ENCODE measurements around the gene IBSP. TPM values are rescaled to one million over a fixed set of nuclear protein-coding genes. Genes with fewer than 3 reads are reported as not detected.

Gene IBSP
- total and polyA plus RNA-seq, 11 donors: 0.19 to 0.50 TPM; not detected in 9

DNA sequence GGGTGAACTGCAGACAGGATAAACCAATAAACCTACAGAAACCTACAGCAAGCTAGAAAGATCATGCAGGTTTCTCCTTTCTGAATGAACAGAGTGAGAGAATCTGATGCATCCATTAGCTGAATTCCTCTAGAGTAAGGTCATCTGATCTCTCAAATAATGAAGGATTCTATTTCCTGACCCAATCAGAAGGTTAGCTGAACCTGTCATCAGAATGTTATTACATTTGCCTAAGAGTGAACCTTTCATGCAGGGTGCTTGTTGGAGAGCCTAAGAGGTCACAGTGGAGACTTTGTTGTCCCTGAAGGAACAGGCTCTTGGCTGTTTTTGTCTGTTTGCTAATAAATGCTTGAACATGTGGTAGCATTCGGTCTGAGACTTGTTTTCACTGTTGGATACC is 57.5 kb downstream of the IBSP start:
- intact Hi-C loops (cut with DNase I): loop anchor here in 7 of 10 donors (5.0 to 10.0 kb wide), 4 partner anchors 355 to 668 kb away; partner anchors contain the start of gene PYURF (in 1 of the 7)
- DNase-seq (no peak), ATAC-seq (no peak)
- H3K4me3 ChIP-seq: no peak overlapping the region
- H3K9me3 ChIP-seq: no peaks in the 10 kb centered on the region
- no peaks in the 10 kb centered on the region for H3K27me3 ChIP-seq
- peaks cover 0 to 22% (median 0%) of the 10 kb centered on the region in 12 donors for H3K4me1 ChIP-seq
- no peak for TF ChIP-seq POLR2A (IDR thresholded peaks at IDR 0.05)
- TF ChIP-seq, protein P1, sequence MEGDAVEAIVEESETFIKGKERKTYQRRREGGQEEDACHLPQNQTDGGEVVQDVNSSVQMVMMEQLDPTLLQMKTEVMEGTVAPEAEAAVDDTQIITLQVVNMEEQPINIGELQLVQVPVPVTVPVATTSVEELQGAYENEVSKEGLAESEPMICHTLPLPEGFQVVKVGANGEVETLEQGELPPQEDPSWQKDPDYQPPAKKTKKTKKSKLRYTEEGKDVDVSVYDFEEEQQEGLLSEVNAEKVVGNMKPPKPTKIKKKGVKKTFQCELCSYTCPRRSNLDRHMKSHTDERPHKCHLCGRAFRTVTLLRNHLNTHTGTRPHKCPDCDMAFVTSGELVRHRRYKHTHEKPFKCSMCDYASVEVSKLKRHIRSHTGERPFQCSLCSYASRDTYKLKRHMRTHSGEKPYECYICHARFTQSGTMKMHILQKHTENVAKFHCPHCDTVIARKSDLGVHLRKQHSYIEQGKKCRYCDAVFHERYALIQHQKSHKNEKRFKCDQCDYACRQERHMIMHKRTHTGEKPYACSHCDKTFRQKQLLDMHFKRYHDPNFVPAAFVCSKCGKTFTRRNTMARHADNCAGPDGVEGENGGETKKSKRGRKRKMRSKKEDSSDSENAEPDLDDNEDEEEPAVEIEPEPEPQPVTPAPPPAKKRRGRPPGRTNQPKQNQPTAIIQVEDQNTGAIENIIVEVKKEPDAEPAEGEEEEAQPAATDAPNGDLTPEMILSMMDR (IDR thresholded peaks at IDR 0.05): no peak
- H3K27ac ChIP-seq: no peak overlapping the region
- H3K36me3 ChIP-seq: no peaks in the 10 kb centered on the region
- WGBS, 4 donors: 50 to 77% (median 62%) methylated on average over 1 of the region's 1 CpG

DNA sequence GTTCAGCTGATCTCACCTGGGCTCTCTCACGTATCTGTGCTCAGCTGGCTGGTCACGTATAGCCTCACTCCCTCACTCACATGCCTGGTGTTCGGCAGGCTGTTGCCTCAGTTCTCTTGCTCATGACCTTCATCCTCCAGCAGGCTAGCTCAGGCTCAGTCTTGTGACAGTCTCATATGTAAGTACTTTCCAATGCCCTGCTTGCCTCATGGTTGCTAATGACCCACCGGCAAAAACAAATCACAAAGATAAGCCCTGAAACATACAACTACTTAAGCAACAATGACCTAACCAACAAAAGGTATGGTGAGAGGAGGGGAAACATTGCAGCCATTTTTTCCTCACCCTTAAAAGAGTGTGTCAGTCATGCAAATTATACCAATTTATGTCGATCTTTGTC is 58.4 kb downstream of the IBSP start:
- no peak overlapping the region for H3K4me3 ChIP-seq
- TF ChIP-seq, protein P1 (IDR thresholded peaks at IDR 0.05): no peak
- TF ChIP-seq POLR2A (IDR thresholded peaks at IDR 0.05): no peak
- H3K36me3 ChIP-seq: no peaks in the 10 kb centered on the region
- no peak for ATAC-seq
- DNase-seq: no peak
- 60 to 90% (median 63%) methylated on average over 5 of the region's 5 CpGs for WGBS, 4 donors
- H3K27ac ChIP-seq: no peak overlapping the region
- H3K27me3 ChIP-seq: no peaks in the 10 kb centered on the region
- intact Hi-C loops (cut with DNase I): loop anchor here in 7 of 10 donors (5.0 to 10.0 kb wide), 4 partner anchors 355 to 667 kb away; partner anchors contain the start of gene PYURF (in 1 of the 7)
- no peaks in the 10 kb centered on the region for H3K9me3 ChIP-seq
- peaks cover 0 to 22% (median 0%) of the 10 kb centered on the region in 12 donors for H3K4me1 ChIP-seq

Other genes with a start within 250 kb of the IBSP start
- not detected for gene DSPP, start 191.0 kb upstream of the IBSP start, total RNA-seq
- gene DSPP, start 191.0 kb upstream of the IBSP start, polyA plus RNA-seq: not detected
- gene DMP1, start 149.3 kb upstream of the IBSP start, total RNA-seq: not detected
- not detected for gene DMP1, start 149.3 kb upstream of the IBSP start, polyA plus RNA-seq
- not detected for gene MEPE, start 33.4 kb downstream of the IBSP start, total RNA-seq
- not detected for gene MEPE, start 33.4 kb downstream of the IBSP start, polyA plus RNA-seq
- gene SPP1, start 176.2 kb downstream of the IBSP start, total RNA-seq: 1,000 to 10,000 TPM in 1 of 9 donors, 10 to 100 TPM in 4, 1 to 10 TPM in 4; 6.4 to 1,074 (median 11.4) TPM
- gene SPP1, start 176.2 kb downstream of the IBSP start, polyA plus RNA-seq: 10 to 100 TPM in 1 of 2 donors, 1 to 10 TPM in 1; 1.6 to 42.9 TPM
- gene PKD2, start 208.1 kb downstream of the IBSP start, total RNA-seq: 10 to 100 TPM; 11.5 to 26.7 (median 17.2) TPM
- gene PKD2, start 208.1 kb downstream of the IBSP start, polyA plus RNA-seq: 10 to 100 TPM in 1 of 2 donors, 1 to 10 TPM in 1; 6.6 to 12.2 TPM

Data from heart left ventricle (tissue), 16 donors.